GM18861 (cell line): Measurements from ENCODE around the gene ZNF410.
"Not testable (repeated sequence)": the region's sequence is repeated elsewhere in the genome, so short reads cannot be mapped to it uniquely, and the experiment has no call there.

ENCODE experiments used
- ATAC-seq: cut with Tn5 transposase; IDR thresholded peaks from one replicate; pipeline ENCODE4 v1.9.1; 2021; ENCODE audit not compliant: unreplicated experiment

Gene ZNF410

DNA sequence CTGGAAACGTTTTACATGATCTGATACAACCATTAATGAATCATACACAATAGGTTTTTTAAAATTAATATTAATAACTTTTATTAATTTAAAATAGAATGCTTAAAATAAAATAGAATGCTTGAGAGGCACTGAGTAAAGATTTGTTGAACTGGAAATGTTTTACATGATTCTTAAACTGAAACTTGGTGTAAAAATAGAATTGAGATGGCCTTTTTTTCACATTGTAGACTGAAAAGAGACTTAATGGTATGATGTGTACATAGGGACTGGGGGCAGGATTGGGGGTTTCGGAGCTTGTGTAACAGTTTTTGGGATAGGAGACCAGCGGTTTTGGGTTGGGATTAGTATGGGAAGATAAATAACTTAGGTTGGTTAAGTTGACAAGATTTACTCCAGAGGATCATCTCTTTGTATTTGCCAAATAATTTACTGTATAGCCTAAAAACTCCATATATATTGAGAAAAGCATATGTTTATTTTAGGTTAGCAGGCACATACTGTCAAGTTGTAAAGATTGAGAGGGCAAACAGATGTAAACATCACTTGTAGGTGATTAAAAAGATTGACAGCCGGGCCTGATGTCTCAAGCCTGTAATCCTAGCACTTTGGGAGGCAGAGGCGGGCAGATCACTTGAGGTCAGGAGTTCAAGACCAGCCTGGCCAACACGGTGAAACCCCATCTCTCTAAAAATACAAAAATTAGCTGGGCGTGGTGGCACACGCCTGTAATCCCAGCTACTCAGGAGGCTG is 2.0 kb upstream of the ZNF410 start:
- ATAC-seq, result no peak

DNA sequence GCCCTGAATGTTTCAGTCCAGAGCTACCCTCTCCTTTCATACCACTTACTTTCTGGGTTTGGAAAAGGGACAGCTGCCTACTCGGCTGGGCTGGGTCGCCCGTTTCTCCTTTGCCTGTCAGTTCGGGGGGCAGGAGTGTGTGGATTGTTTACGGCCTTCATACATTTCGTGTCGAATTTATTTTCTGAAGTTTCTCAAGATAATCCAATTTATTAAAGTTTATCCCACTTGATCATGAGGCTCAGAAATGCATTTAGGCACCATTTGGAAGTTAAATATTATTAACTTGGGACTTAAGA is 608 bp downstream of the ZNF410 start:
- ATAC-seq, result no peak

DNA sequence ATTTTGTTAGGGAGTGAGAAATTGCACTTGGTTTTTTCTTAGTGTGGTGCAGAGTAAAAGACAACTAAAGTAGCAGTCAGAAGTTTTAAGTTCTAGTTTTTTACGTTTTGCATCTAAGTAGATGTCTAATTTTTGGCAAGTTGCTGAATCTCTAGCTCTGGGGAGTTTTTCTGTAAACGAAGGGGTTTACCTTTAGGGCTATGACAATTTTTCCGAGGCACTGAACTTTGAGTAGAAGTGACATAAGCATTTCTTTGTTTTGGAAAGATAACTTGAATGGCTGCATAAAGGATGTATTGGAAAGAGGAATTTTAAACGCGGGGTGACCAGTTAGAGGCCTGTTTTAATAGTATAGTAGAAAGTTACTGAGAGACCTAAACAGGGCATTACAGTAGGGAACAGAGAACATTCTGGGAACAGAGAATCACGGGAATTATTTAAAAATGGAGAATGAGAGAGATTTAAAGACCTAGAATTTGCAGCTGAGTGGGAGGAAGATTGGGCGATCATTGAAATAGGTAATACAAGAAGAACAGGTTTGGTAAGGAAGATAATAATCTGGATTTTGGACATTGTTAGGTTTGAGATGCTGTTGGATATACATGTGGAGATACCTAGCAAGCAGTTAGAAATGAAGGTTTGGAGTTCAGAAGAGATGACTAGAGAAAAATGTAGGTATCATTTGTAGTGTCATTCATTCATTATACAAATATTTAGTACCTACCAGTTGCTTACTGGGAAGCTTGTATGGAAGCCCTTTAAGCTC is 1.2 kb downstream of the ZNF410 start:
- no peak for ATAC-seq

DNA sequence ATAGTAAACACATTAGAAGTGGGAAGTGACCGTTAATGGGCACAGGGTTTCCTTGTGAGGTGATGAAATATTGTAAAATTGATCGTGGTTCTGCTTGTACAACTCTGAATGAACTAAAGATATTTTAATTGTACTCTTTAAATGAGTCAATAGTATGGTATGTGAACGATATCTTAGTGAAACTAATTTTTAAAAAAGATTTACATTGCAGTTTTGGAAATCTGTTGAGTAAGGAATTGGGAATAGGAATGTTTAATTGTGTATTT is 1.7 kb downstream of the ZNF410 start:
- no peak for ATAC-seq

DNA sequence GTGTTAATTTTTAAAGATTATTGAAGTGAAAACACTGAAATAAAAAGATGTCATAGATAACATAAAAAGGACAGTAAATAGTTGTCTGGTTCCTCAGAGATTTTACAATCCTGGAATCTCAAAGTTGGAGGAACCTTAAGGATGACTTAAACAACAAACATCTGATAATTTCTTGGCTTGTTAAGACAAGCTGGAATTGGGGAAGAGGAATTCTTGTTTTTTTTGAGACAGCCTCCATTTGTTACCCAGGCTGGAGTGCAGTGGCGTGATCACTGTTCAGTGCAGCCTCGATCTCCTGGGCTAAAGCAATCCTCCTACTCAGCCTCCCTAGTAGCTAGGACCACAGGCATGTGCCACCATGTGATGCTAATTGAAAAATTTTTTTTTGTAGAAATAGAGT is 2.3 kb downstream of the ZNF410 start:
- ATAC-seq, result no peak

DNA sequence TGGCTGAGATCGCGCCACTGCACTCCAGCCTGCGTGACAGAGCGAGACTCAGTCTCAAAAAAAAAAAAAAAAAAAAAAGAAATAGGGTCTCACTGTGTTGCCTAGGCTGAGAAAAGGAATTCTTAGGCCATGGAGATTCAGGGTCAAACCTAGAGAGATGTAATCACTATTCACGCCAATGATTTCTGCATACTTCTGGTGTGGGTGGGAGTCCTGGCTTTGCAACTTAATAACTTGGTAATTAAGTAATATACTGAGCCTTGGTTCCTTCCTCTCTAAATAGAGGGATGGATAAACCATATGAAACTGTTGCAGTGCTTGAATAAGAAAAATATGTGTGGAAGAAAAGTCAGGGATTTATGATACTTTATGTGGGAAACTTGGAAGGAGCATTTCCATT is 2.7 kb downstream of the ZNF410 start:
- ATAC-seq, result no peak

DNA sequence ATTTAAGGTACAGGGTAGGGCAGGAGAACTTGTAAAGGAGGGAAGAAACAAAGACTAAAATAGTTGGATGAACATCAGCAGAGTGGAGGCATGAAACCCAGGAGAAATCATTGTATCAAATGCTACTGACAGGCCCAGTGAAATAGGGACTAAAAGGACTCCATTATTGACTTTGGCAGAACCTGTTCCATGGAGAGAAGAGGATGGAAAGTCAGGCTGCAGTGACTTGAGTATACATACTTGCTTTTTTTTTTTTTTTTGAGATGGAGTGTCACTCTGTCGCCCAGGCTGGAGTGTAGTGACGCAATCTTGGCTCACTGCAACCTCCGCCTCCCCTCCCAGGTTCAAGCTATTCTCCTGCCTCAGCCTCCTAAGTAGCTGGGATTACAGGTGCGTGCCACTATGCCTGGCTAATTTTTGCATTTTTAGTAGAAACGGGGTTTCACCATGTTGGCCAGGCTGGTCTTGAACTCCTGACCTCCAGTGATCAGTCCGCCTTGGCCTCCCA is 7.6 kb downstream of the ZNF410 start:
- not testable (repeated sequence) for ATAC-seq

DNA sequence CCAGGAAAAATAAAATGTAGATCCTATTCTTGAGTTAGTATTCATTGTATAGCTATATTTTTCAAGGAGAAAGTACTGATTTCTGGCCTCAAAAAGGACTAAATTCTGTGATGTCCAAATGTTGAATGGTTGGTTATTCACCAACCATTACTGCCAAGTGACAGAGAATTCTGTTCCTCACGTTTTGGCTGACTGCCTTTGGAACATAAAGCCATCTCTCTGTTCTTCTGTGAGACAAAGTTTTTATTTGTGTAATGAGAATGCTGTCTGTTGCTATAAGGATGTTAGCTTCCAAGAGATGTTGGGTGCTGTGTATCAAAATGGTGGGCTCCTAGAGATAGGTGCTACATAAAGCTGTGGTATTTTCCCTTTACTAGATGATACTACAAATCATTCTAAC is 9.3 kb downstream of the ZNF410 start:
- no peak for ATAC-seq

DNA sequence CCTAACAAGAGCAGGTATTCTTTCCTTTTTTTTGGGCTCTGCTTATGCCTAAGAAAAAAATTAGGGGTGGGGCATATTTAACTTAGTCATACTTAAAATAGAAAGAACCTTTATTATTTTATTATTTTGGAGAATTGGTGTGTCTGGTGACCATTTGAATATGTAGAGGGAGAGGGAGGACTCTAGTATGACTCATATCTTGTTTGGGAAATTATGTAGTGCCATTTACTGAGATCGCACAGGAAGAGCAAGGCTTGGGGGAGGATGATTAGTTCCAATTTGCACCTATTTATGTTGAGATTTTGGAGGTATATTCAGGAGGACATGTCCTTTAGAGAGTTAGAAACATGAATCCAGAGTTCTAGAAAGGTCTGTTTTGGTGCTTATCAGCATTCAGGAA is 9.9 kb downstream of the ZNF410 start:
- no peak for ATAC-seq

DNA sequence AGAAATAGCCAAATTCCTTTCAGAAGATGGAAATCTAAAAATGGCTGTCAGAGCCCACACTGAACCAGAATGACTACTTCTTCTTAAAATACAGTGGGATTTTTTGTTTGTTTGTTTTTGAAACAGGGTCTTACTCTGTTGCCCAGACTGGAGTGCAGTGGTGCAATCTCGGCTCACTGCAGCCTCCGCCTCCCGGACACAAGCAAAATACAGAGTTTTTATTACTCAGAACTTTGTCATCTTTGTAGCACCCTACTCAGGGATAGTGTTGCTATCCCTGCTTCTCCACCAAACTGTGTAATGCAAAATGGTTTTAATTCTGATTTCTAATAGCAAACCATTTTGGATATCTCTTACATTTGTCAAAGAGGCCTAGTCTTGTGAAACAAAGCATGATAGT is 16.4 kb downstream of the ZNF410 start:
- no peak for ATAC-seq

DNA sequence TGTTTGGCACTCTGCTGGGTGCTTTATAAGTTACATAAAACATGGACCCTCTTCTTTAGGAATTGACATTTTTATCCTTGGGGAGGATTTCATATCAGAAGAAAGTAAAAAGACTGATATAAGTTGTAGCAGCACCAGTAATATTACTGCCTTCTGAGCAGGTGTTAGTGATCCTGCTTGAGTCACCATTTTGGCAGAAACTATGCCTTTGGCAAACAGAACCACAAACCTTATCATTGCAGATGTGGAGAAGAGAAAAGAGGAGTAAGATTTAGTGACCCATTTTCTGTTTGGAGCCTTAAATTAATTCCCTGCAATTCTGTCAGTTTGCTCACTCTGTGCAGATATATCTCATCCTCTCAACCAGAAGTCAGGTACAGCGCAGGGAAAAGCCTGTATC is 23.0 kb downstream of the ZNF410 start:
- no peak for ATAC-seq

DNA sequence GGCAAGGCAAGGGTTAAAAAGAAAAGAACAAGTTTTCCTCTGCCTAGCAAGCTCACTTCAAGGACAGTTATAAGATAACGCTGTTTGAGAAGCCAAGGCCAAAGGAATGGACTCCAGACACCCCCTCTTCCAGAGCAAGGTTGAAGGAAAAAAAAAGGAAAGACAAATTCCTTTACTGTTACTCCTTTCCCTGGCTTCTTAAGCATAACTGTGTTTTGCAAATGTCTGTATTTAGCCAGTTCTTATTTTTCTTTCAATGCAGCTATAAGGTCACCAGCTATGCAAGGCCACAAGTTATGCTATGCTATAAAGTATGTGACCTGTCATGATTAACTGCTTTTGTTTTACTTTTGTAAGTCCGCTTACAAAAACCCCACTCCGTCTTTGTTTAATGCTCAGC is 26.6 kb downstream of the ZNF410 start:
- ATAC-seq, result no peak

DNA sequence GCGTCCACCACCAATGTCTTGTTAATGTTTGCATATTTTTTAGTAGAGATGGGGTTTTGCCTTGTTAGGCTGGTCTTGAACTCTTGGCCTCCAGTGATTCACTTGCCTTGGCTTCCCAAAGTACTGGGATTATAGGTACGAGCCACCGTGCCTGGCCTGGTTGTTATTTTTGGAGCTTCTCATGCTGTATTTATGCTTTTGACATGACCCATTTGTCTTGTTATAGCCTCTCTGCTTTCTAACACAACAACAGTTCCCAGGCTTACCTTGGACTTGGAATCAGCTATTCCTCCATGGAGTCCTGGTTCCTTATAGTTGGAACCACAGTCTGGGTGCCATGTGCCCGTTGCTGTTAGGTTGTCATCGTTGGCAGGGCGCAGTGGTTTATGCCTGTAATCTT is 29.7 kb downstream of the ZNF410 start:
- ATAC-seq, result no peak

DNA sequence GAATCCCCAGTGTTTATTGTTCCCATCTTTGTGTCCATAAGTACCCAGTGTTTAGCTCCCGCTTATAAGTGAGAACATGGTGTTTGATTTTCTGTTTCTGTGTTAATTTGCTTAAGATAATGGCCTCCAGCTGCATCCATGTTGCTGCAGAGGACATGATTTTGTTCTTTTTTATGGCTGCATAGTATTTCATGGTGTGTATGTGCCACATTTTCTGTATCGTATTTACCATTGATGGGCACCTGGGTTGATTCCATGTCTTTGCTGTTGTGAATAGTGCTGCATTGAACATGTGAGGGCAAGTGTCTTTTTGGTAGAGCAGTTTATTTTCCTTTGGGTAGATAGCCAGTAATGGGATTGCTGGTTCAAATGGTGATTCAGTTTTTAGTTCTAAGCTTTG is 32.8 kb downstream of the ZNF410 start:
- ATAC-seq, result not testable (repeated sequence)

DNA sequence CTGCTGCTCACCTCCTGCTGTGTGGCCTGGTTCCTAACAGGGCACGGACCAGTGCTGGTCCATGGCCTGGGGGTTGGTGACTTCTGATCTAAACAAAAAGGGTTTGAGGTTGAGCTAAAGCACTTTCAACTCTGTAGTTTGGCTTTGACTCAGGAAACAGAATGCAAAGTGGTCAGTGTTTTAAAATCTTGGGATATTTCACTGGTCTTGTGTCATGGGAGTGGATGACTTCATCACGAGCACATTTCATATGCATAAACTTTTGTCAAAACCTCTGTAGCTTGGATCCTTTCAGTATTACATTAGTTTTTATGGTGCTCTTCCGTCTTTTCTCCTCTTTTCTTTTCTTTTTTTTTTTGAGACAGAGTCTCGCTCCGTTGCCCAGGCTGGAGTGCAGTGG is 37.7 kb downstream of the ZNF410 start:
- no peak for ATAC-seq

DNA sequence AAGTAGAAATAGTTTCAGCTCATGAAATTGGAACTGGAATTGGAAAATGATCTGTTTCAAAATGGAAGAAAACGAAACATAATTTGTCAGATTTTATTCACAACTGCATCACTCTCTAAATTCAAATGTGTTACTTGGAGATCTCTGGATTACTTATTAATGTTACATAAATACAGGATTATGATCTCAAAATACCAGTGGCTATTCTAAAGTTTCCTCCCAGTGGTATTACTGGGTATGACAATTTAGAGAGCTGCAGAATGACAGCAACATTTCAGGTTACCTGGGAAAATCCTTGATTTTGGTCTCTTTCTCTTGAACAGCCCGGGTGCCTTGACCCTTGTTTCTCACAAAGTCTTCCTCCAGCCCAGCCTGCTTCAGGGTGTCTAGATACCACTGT is 49.0 kb downstream of the ZNF410 start:
- no peak for ATAC-seq

DNA sequence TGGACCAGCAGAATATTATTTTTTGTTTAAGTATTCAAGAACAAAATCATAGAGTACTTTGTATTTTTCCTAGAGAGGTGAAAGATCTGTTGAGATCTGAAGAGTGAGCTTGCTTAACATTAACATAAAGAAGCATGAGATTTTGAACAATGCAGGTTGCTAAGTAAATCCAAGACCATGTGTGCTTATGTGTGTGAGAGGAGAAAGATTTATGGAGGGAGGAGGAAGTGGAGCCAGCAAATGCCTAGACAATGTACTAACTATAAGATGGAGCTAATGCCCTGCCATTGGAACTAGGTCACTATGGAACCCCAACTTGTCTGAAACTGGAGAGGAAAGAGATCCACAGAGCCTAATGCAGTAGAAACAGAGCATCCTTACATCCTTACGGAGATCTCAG is 49.9 kb downstream of the ZNF410 start:
- ATAC-seq, result no peak

DNA sequence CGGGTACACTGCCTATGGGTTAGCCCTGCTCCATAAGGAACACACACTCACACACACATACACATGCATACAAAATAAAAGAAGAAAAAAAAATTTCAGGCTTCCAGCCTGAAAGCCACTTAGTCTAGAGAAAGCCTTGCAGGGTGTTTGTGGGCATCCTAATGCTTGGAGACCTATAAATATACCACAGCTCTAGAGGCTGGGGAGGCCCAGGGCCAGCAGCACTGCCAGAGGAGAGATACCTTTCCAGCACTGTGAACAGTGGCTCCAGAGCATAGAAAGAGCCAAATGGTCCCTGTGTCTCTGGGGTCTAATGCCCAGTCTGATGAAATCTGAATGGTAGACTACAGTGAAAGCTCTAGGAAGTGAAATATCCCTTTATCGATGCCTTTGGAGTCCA is 50.4 kb downstream of the ZNF410 start:
- no peak for ATAC-seq

DNA sequence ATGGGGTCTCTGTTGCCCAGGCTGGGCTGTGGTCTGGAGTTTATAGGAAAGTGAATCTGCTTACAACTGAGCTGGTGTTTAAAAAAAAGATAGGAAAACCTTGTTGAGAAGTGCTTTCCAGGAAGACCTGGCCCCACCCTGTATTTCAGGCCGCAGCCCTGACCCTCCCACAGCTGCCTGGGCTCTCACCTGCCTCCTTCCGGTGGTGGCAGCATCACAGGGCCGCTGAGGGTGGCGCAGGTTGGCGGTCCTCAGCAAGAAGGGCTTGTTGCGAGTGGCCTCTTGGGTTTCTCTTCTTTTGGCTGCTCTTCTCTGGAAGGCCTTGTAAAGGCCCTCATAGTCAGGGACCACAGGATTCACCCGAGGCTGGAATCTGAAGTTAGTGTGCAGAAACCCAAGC is 55.5 kb downstream of the ZNF410 start:
- no peak for ATAC-seq

DNA sequence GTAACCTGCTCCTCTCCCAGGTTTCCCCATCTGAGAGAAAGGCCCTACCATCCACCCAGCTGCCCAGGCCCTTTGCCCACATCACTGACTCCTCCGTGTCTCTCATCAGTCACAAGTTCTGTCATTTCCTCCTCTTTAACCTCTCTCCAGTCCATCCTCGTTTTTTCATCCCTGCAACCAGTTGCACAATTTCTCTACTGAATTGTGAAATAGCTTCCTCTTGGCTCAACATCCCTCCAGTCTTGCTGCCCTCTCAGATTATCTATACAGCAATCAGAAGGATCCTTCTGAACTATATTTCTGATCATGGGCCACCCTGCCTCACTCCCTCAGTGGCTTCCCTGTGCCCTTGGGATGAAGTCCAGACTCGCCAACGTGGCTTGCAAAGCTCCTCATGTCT is 56.4 kb downstream of the ZNF410 start:
- no peak for ATAC-seq

DNA sequence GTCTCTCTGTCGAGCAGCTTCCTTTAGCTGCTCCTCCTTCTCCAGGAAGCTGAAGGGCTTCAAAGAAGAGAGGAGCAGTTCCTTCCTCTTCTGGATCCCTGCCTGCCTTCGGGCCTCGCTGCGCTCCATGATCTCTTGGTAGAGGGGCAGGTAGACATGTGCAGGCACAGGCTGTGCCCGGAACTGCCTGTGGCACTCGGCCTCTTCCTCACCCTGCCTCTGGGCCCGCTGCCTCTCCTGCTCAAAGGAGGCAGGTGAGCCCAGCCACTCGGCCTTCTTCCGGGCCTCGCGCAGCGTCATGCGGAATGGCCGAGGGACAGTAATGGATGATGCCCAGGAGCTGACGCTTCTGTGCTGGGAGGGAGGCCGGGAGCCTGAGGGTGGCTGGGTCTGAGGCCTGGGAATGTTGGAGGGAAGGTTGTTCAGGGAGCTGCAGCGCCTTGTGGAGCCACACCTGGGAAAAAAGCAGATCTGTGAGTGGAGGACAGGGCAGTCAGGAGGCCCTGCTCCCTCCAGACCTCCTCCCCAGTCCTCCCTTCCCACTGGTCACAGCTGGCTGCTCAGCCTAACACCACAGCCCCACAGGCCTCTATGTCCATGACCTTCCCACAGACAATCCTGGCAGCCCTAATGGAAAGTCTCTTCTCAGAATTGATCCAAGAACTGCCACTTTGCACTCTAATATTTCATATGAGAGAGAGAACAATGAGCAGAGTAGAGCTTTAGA is 57.9 kb downstream of the ZNF410 start:
- ATAC-seq, result no peak

DNA sequence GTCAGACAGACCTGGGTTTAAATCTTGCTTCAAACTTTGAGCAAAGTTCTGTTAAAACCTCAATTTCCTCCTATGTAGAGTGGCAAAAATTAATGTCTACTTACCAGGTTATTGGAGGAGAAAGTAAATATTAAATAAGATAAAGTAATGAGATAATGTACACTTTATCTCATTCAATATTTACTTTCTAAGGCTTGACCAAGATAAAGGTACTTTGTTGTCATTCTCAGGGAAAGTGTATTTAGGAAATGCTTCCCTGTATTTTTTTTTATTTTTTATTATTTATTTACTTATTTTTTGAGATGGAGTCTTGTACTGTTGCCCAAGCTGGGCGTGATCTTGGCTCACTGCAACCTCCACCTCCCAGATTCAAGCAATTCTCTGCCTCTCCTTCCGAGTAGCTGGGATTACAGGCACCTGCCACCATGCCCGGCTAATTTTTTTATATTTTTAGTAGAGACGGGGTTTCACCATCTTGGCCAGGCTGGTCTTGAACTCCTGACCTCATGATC is 58.6 kb downstream of the ZNF410 start:
- ATAC-seq, result no peak
